Neural progenitor cell (in vitro differentiated cells): Measurements from ENCODE around the gene CLSTN2.
A peak's percentile ranks its signal among the peaks of the same experiment; 100 is the strongest.

Experiments
- EZH2phosphoT487 ChIP-seq: fragments of 200-600 bp; sonication (generic); IDR thresholded peaks from 2 replicates; pipeline ENCODE4 v1.6.1; 2017; ENCODE audit warnings: antibody characterized with exemption
- TF ChIP-seq, protein P1 (sequence below): fragments of 200-600 bp; sonication (generic); IDR thresholded peaks from 2 replicates; pipeline ENCODE4 v1.5.1; 2017; ENCODE audit warnings: antibody characterized with exemption, mild to moderate bottlenecking

GRCh38 chr3:139935016-139935865 lies at the start of gene CLSTN2:
- TF ChIP-seq EZH2phosphoT487: peak; percentile 33
- TF ChIP-seq, protein P1, sequence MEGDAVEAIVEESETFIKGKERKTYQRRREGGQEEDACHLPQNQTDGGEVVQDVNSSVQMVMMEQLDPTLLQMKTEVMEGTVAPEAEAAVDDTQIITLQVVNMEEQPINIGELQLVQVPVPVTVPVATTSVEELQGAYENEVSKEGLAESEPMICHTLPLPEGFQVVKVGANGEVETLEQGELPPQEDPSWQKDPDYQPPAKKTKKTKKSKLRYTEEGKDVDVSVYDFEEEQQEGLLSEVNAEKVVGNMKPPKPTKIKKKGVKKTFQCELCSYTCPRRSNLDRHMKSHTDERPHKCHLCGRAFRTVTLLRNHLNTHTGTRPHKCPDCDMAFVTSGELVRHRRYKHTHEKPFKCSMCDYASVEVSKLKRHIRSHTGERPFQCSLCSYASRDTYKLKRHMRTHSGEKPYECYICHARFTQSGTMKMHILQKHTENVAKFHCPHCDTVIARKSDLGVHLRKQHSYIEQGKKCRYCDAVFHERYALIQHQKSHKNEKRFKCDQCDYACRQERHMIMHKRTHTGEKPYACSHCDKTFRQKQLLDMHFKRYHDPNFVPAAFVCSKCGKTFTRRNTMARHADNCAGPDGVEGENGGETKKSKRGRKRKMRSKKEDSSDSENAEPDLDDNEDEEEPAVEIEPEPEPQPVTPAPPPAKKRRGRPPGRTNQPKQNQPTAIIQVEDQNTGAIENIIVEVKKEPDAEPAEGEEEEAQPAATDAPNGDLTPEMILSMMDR: no peak
